Fibroblast of gingiva (primary cell): ENCODE results near the gene HMGN1.
"Not testable (repeated sequence)": the region's sequence is repeated elsewhere in the genome, so short reads cannot be mapped to it uniquely, and the experiment has no call there.

Experiments used
- DNase-seq: peaks from one replicate; pipeline ENCODE4 v3.0.0-alpha.2; 2011; ENCODE audit warnings: low read depth

HMGN1 gene

GRCh38 chr21:39348355-39349210 lies at the start of gene HMGN1:
HMGN1 (minus strand) TSS chr21:39349088; CDS start chr21:39348917, 171 bp downstream.
- DNase-seq: peak; percentile 85

GRCh38 chr21:39397646-39398385 lies 48.9 kb upstream of the HMGN1 start:
- DNase-seq: no peak

- no peak for DNase-seq
Observed at GRCh38 chr21:39392981-39393380, 44.1 kb upstream of the HMGN1 start.

- no peak for DNase-seq
Observed at GRCh38 chr21:39390212-39390765, 41.4 kb upstream of the HMGN1 start.

GRCh38 chr21:39388811-39389155 lies 39.9 kb upstream of the HMGN1 start:
- no peak for DNase-seq

- DNase-seq: peak; percentile 75
Observed at GRCh38 chr21:39388038-39388810, 39.3 kb upstream of the HMGN1 start.

- DNase-seq: peak; percentile 80
Observed at GRCh38 chr21:39387461-39388037, 38.7 kb upstream of the HMGN1 start.

- no peak for DNase-seq
Observed at GRCh38 chr21:39386899-39387298, 38.0 kb upstream of the HMGN1 start.

- peak; percentile 3 for DNase-seq
Observed at GRCh38 chr21:39386194-39386593, 37.3 kb upstream of the HMGN1 start.

GRCh38 chr21:39385299-39386145 lies 36.6 kb upstream of the HMGN1 start:
- peak; percentile 78 for DNase-seq

- no peak for DNase-seq
Observed at GRCh38 chr21:39384674-39385298, 35.9 kb upstream of the HMGN1 start.

- not testable (repeated sequence) for DNase-seq
Observed at GRCh38 chr21:39382096-39382495, 33.2 kb upstream of the HMGN1 start.

GRCh38 chr21:39381009-39381408 lies 32.1 kb upstream of the HMGN1 start:
- DNase-seq: peak; percentile 5

GRCh38 chr21:39379986-39380891 lies 31.4 kb upstream of the HMGN1 start:
- DNase-seq: peak; percentile 98

GRCh38 chr21:39377444-39378050 lies 28.7 kb upstream of the HMGN1 start:
- DNase-seq: no peak

GRCh38 chr21:39375446-39375845 lies 26.6 kb upstream of the HMGN1 start:
- DNase-seq: no peak

GRCh38 chr21:39374046-39374445 lies 25.2 kb upstream of the HMGN1 start:
- no peak for DNase-seq

GRCh38 chr21:39373634-39374033 lies 24.7 kb upstream of the HMGN1 start:
- DNase-seq: peak; percentile 46

GRCh38 chr21:39369896-39370288 lies 21.0 kb upstream of the HMGN1 start:
- not testable (repeated sequence) for DNase-seq
